Esophagus squamous epithelium (tissue), 5 donors: Measurements from ENCODE around the gene CHFR. TPM values are rescaled to one million over a fixed set of nuclear protein-coding genes. Genes with fewer than 3 reads are reported as not detected.
A peak's percentile ranks its signal among the peaks of the same experiment; 100 is the strongest.
"Not testable (repeated sequence)": the region's sequence is repeated elsewhere in the genome, so short reads cannot be mapped to it uniquely, and the experiment has no call there.

Experiments
- DNase-seq: peaks from one replicate; lab custom pipeline; 2025; lab: John Stamatoyannopoulos, UW
- H3K27ac ChIP-seq, 4 donors: fragments of 200-600 bp; sonication (generic); one replicate each; pipeline ENCODE4 v1.5.1; 2016 to 2019; ENCODE audit warnings: mild to moderate bottlenecking in 1 of 4
- H3K27me3 ChIP-seq, 4 donors: fragments of 200-600 bp; sonication (generic); 1 replicate in 3 of 4; 2 replicates in 1 of 4; pipeline versions ENCODE4 v1.5.1 to v1.6.0; 2017 to 2021; ENCODE audit warnings: antibody characterized with exemption in 1 of 4
- H3K36me3 ChIP-seq, 3 donors: fragments of 200-600 bp; sonication (generic); one replicate each; pipeline ENCODE4 v1.5.1; 2016 to 2019
- H3K4me1 ChIP-seq, 3 donors: fragments of 200-600 bp; sonication (generic); one replicate each; pipeline ENCODE4 v1.5.1; 2017 to 2019
- H3K4me3 ChIP-seq, 4 donors: fragments of 200-600 bp; sonication (generic); 1 replicate in 3 of 4; 2 replicates in 1 of 4; pipeline ENCODE4 v1.5.1; 2016 to 2019; ENCODE audit warnings: mild to moderate bottlenecking in 2 of 4, moderate library complexity in 1 of 4
- H3K9me3 ChIP-seq, 3 donors: fragments of 200-600 bp; sonication (generic); one replicate each; pipeline ENCODE4 v1.5.1; 2016 to 2019
- POLR2A ChIP-seq, 4 donors: fragments of 450-650 bp; IDR thresholded peaks; one replicate each; pipeline ENCODE4 v1.6.1; 2017; ENCODE audit warnings: antibody characterized with exemption in 4 of 4, mild to moderate bottlenecking in 4 of 4, moderate library complexity in 3 of 4
- WGBS, 2 donors: methylation state at CpG; one replicate each; pipeline ENCODE4 v1.1.5; 2018; 5-methylcytosine and 5-hydroxymethylcytosine counted together
- intact Hi-C: fragments of 100-400 bp; cut with DNase I; formaldehyde crosslinking; loops from one replicate; pipeline ENCODE4 v1.15.0; 2022
- total RNA-seq, 4 donors: library from RNA; depleted of rRNA; stranded (reverse); fragments of >200 nt; gene quantifications; one replicate each; pipeline ENCODE4 v1.1.0, GENCODE V29; 2016
- TF ChIP-seq, protein P1 (sequence below), 6 experiments: fragments of 450-650 bp in 4 of 6; fragments of 200-600 bp in 2 of 6; sonication (generic) in 2 of 6; IDR thresholded peaks; one replicate each; pipeline ENCODE4 v1.5.1; 2016 to 2019; ENCODE audit warnings: antibody characterized with exemption in 6 of 6, mild to moderate bottlenecking in 4 of 6, moderate library complexity in 4 of 6
- donor health status: DM: yes; HTN: yes; CAD: no.

CHFR gene
- total RNA-seq, 4 donors from 2014 or later = 19.0 to 37.9 (median 35.8) TPM

DNA sequence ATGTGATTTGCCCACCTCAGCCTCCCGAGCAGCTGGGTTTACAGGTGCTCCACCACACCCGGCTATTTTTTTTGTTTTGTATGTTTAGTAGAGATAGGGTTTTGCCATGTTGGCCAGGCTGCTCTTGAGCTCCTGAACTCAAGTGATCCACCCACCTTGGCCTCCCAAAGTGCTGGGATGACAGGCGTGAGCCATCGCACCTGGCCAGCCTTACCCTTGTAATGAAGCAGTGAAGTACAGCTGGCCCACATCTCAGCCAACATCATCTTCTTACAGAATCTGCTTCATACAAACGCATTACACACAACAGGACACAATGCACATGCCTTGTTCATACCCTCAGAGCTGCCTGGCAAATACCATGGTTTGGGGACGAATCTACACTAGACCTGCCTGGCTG is 31.3 kb upstream of the CHFR start:
- intact Hi-C loops = no loop called here
- Histone ChIP-seq H3K9me3 (peaks cover 5 to 99% (median 90%) of the 10 kb centered on the region in 3 donors), H3K27me3 (no peaks in the 10 kb centered on the region), H3K4me1 (no peaks in the 10 kb centered on the region), H3K36me3 (peaks cover 0 to 4% (median 0%) of the 10 kb centered on the region in 3 donors), H3K27ac (no peak overlapping the region), H3K4me3 (no peak overlapping the region)
- TF ChIP-seq, protein P1, sequence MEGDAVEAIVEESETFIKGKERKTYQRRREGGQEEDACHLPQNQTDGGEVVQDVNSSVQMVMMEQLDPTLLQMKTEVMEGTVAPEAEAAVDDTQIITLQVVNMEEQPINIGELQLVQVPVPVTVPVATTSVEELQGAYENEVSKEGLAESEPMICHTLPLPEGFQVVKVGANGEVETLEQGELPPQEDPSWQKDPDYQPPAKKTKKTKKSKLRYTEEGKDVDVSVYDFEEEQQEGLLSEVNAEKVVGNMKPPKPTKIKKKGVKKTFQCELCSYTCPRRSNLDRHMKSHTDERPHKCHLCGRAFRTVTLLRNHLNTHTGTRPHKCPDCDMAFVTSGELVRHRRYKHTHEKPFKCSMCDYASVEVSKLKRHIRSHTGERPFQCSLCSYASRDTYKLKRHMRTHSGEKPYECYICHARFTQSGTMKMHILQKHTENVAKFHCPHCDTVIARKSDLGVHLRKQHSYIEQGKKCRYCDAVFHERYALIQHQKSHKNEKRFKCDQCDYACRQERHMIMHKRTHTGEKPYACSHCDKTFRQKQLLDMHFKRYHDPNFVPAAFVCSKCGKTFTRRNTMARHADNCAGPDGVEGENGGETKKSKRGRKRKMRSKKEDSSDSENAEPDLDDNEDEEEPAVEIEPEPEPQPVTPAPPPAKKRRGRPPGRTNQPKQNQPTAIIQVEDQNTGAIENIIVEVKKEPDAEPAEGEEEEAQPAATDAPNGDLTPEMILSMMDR (IDR thresholded peaks at IDR 0.05) = no peak
- no peak for TF ChIP-seq POLR2A (IDR thresholded peaks at IDR 0.05)
- DNase-seq = no peak
- WGBS, 2 donors = 91 to 93% methylated on average over 6 of the region's 6 CpGs

DNA sequence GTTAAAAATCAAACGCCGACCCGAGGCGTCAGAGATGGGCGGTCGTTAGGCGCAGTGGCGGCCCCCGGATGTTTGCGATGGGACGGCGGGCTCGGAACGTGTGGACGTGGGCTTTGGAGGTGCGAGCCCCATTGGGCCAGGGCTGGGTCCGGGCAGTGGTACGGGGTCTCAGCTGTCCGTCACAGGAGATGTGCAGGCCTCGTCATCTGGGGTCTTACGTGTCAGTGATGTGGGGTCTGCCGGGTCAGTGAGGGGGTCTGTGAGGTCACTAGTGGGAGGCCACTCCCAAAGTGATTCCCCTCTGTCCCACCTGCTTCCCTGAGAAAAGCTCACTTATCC is 21.6 kb upstream of the CHFR start:
- peak in 1 of 4 donors; percentile 21 for TF ChIP-seq POLR2A (IDR thresholded peaks at IDR 0.05)
- TF ChIP-seq, protein P1 (IDR thresholded peaks at IDR 0.05) = no peak
- peaks cover 0 to 56% (median 34%) of the 10 kb centered on the region in 3 donors for H3K9me3 ChIP-seq
- no peak for DNase-seq
- WGBS, 2 donors = 0 to 1% methylated on average over 8 to 16 of the region's 22 CpGs
- intact Hi-C loops = no loop called here
- no peaks in the 10 kb centered on the region for H3K36me3 ChIP-seq
- peaks cover 0 to 22% (median 6%) of the 10 kb centered on the region in 3 donors for H3K4me1 ChIP-seq
- H3K4me3 ChIP-seq = peak overlapping the region; percentile 31 to 78 (median 58)
- peaks cover 0 to 25% (median 0%) of the 10 kb centered on the region in 4 donors for H3K27me3 ChIP-seq
- H3K27ac ChIP-seq = peak overlapping the region; percentile 71 to 88 (median 79)

DNA sequence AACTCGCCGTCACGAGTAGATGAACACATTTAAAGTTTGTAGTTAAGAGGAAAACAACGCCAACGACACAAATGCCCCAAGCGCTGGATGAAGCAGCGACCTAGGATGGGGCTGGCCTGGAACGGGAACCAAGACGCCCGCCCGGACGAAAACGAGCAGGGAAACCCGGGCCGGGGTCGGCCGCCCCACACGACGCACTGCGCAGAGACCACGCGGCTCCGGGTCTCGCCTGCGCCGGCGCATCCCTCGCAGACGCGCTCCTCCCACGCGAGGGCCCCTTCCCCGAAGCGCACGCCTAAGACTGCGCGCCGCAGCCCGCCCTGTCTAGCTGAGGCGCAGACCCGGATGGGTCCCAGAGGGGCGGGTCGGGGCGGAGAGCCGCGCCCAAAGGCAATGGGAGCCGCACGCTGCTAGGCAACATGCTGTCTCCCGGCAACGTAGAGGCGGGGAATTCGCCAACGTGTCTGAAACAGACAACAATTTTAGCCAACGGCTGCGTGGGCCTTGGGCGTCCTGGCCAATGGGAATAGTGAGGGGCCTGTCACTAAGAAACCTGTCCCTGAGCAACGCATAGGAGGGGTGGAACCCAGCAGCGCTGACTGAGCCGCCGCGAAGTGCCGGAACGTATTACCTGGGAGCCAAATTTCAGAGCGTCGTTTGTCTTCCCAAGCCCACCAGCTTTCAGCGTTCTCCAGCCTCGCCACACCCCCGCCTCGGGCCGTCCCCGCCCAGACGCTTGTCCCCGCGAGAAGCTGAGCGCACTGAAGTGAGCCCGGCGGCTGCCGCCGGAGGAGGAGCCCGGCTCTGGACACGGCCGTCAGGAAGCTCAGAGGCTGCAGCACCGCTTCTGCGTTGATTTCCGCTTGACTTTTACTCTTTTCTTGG is 21.0 kb upstream of the CHFR start:
- Histone ChIP-seq H3K27me3 (peaks cover 0 to 25% (median 0%) of the 10 kb centered on the region in 4 donors), H3K36me3 (no peaks in the 10 kb centered on the region), H3K4me1 (peaks cover 0 to 22% (median 6%) of the 10 kb centered on the region in 3 donors), H3K4me3 (peak overlapping the region; percentile 31 to 78 (median 58)), H3K9me3 (peaks cover 0 to 58% (median 34%) of the 10 kb centered on the region in 3 donors), H3K27ac (peak overlapping the region; percentile 71 to 88 (median 79))
- TF ChIP-seq POLR2A (IDR thresholded peaks at IDR 0.05) = peak in 1 of 4 donors; percentile 51
- TF ChIP-seq, protein P1 (IDR thresholded peaks at IDR 0.05) = no peak
- 1 to 16% methylated on average over 16 to 24 of the region's 85 CpGs for WGBS, 2 donors
- intact Hi-C loops = no loop called here
- DNase-seq = peak; percentile 80

DNA sequence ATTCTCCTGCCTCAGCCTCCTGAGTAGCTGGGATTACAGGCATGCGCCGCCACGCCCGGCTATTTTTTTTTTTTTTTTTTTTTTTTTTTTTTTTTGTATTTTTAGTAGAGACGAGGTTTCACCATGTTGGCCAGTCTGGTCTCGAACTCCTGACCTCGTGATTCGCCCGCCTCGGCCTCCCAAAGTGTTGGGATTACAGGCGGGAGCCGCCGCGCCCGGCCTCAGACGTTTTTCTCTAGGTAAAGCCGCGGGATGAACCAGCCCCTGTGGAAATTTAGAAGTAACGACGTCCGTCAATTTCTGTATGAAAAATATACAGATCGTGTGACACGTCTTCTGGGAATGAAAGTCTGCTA is 20.4 kb upstream of the CHFR start:
- intact Hi-C loops, DNase-seq, H3K36me3 ChIP-seq: not testable (repeated sequence)
- Histone ChIP-seq H3K4me3 (peak overlapping the region; percentile 31 to 78 (median 58)), H3K27me3 (peaks cover 0 to 25% (median 0%) of the 10 kb centered on the region in 4 donors), H3K27ac (peak overlapping the region; percentile 58 to 88 (median 76)), H3K9me3 (peaks cover 0 to 62% (median 34%) of the 10 kb centered on the region in 3 donors), H3K4me1 (peaks cover 0 to 22% (median 6%) of the 10 kb centered on the region in 3 donors)
- 3 to 5% methylated on average over 8 to 10 of the region's 23 CpGs for WGBS, 2 donors

DNA sequence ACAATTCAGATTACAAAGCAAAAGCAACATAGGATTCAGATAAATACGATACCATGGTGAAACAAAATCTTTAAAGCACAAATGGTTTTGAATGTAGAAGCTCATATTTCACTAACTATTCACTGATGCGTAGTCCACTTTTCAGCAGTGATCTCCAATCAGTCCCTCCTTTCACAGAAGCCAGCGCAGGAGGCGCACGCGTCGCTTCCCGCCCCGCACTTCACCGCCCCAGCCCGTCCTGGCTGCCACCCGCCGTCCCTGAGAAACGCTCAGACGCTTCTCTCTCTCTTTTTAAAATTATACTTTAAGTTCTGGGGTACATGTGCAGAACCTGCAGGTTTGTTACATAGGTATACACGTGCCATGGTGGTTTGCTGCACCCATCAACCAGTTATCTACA is 19.8 kb upstream of the CHFR start:
- intact Hi-C loops = no loop called here
- 32 to 34% methylated on average over 16 of the region's 16 CpGs for WGBS, 2 donors
- no peak for TF ChIP-seq POLR2A (IDR thresholded peaks at IDR 0.05)
- TF ChIP-seq, protein P1 (IDR thresholded peaks at IDR 0.05) = no peak
- Histone ChIP-seq H3K9me3 (peaks cover 0 to 57% (median 34%) of the 10 kb centered on the region in 3 donors), H3K4me1 (peaks cover 0 to 22% (median 6%) of the 10 kb centered on the region in 3 donors), H3K27me3 (peaks cover 0 to 25% (median 0%) of the 10 kb centered on the region in 4 donors), H3K4me3 (peak overlapping the region in 3 of 4 donors; percentile 56 to 78 (median 61)), H3K27ac (no peak overlapping the region), H3K36me3 (no peaks in the 10 kb centered on the region)
- no peak for DNase-seq
